ENCODE measurements around the gene FYB1. TPM values are rescaled to one million over a fixed set of nuclear protein-coding genes. Genes with fewer than 3 reads are reported as not detected.

Gene FYB1
- total RNA-seq, 1 experiment from 2014 or later: not detected

- Histone ChIP-seq H4K5ac (ENCODE audit: insufficient read length, low read depth, low read length) (no peak overlapping the region), H2AFZ (ENCODE audit: low read length) (no peak overlapping the region), H3K23me2 (ENCODE audit: insufficient read length, low read depth, low read length, poor library complexity, severe bottlenecking) (no peaks in the 10 kb centered on the region), H2BK12ac (ENCODE audit: insufficient read length, low read depth, low read length) (no peak overlapping the region), H3K27me3 (ENCODE audit: insufficient read depth, low read length) (no peaks in the 10 kb centered on the region), H4K91ac (ENCODE audit: insufficient read length, low read depth, low read length) (no peak overlapping the region), H3K9ac (ENCODE audit: extremely low read depth, insufficient read length, low read length) (no peak overlapping the region), H2AK5ac (ENCODE audit: insufficient read length, low read length) (no peak overlapping the region), H3K4me2 (ENCODE audit: insufficient read depth, insufficient read length, low read length) (no peak overlapping the region), H2BK20ac (ENCODE audit: low read depth, low read length, poor library complexity, severe bottlenecking) (no peak overlapping the region), H3T11ph (ENCODE audit: low read length) (no peak overlapping the region), H4K8ac (replicated peaks; ENCODE audit: insufficient read length, low read depth, low read length) (no peak overlapping the region), H2BK120ac (ENCODE audit: low read depth, low read length, poor library complexity, severe bottlenecking) (no peak overlapping the region), H2BK15ac (ENCODE audit: low read depth, low read length) (no peak overlapping the region), H3K79me1 (ENCODE audit: insufficient read depth, low read depth, low read length, poor library complexity, severe bottlenecking) (no peaks in the 10 kb centered on the region), H3K4me1 (ENCODE audit: insufficient read depth, low read length) (no peaks in the 10 kb centered on the region; the same call in 1 of the 2 replicates), H3K9me3 (ENCODE audit: control insufficient read depth, low read depth, low read length) (no peaks in the 10 kb centered on the region), H3K4ac (ENCODE audit: low read depth, low read length) (no peak overlapping the region), H3K18ac (ENCODE audit: insufficient read length, low read depth, low read length) (no peak overlapping the region), H3K56ac (ENCODE audit: insufficient read length, low read depth, low read length) (no peak overlapping the region), H2BK5ac (ENCODE audit: insufficient read length, low read length) (no peak overlapping the region), H3K27ac (ENCODE audit: insufficient read length, low read depth, low read length) (no peak overlapping the region), H3K79me2 (ENCODE audit: insufficient read depth, low read length) (no peaks in the 10 kb centered on the region), H3K23ac (ENCODE audit: insufficient read length, low read depth, low read length) (no peak overlapping the region), H4K20me1 (ENCODE audit: control insufficient read depth, insufficient read depth, insufficient read length) (no peaks in the 10 kb centered on the region), H3K14ac (ENCODE audit: insufficient read depth, low read length) (no peak overlapping the region)
- Mint-ChIP-seq H3K27me3 (ENCODE audit: low read depth) (no peaks in the 10 kb centered on the region), H3K4me1 (peaks cover 5 to 15% of the 10 kb centered on the region in 2 experiments; a peak in 3 of 4 replicates), H3K4me3 (no peak overlapping the region), H3K36me3 (ENCODE audit: insufficient read depth in 1 of 3, low read depth in 3 of 3) (no peaks in the 10 kb centered on the region), H3K9me3 (no peaks in the 10 kb centered on the region), H3K27ac (no peak overlapping the region)
- no peak for TF ChIP-seq CTCF (conservative IDR thresholded peaks at IDR 0.05)
- DNase-seq: no peak
- no CpG with 5 or more reads among the region's 3 CpGs for WGBS (ENCODE audit: extremely low coverage, insufficient read length, low lambda C conversion rate)
Measured at GRCh38 chr5:39228596-39228995, 9.2 kb upstream of the FYB1 start.

All from H9 (cell line).